ELF-1 (cell line): ENCODE results near the gene KCNQ1OT1.

Experiments
- DNase-seq: peaks from one replicate; pipeline ENCODE4 v3.0.0-alpha.2; 2016; ENCODE audit warnings: low read depth, low spot score

Gene KCNQ1OT1

DNA sequence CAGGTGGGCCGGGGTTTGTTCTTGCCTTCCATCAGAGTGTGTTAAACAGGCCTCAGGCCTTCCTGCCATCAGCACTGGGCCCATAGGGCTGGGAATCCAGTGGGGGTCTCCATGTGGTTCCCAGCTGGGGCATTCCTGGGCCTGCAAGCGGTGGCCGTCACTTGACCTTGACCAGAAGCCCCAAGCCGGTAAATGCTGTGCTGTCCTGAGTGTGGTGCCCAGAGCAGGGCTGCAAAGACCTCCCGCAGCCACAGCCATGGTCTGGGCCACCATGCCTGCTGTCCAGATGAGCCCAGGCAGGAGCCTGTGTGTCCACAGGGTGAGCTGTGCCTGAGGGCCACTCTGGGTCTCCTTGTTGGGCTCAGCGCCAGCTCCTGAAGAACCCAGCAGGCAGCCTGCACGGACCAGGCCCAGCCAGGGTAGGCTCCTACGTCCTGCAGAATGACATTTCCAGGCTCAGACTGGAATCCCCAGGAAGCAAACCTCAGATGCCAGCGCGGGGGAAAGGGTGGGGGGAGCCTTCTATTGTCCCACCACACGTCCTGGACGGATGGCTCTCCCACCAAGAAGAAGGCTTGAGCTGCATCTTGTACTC lies 117.3 kb downstream of the KCNQ1OT1 start:
- peak; percentile 50 for DNase-seq

DNA sequence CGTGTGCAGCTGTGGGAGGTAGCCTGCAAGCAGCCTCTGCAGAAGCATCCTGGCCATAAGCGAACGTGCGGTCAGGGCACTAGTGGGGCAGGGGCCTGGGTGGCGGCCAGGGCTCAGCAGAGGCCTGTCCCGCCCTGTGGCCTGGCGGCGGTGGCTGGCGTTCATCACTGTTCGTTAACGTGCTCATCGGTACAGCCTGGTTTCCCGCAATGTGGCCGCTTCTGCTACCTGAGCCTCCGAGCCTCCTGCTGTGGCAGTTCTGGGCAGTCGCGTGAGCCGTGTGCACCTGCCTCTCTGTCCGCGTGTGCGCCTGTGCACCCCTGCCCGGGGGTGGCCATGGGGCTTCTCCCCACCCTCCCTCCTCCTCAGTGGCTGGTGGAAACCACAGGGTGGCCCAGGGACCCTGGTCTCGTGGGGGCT lies 117.9 kb downstream of the KCNQ1OT1 start:
- DNase-seq, result no peak

DNA sequence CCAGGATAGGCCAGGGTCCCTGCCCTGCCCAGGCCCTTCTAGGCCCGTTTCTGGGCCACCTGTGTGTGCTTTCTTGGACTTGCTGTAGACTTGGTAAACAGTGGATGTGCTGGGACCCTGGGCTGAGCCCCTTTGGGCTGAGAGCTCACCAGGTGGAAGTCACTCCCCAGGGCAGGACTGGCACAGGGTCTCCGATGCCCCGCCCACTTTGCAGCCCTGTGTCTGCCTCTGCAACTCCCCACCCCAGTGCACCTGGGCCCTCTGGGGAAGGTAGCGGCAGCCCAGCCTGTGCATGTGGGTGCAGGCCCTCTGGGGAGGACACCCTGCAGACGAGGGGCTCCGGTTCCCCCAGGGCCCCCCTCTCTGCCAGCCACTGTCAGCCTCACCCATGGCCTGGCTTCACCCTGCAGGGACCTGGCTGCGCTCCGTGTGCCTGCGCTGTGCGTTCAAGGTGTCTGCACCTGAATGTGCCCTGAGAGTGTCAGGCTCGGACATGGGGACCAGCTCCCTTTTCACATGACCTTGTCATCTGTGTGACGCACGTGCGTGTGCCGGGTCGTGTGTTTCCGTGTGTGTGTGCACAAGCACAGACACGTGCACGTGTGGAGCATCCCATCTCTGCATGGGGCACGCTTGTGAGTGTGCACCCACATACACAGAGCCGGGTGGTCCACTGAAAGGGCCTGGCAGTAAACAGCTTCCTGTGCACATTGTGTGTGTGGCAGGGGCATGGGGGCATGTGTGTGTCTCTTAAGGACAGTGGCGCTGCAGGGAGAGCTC lies 118.5 kb downstream of the KCNQ1OT1 start:
- DNase-seq, result no peak

DNA sequence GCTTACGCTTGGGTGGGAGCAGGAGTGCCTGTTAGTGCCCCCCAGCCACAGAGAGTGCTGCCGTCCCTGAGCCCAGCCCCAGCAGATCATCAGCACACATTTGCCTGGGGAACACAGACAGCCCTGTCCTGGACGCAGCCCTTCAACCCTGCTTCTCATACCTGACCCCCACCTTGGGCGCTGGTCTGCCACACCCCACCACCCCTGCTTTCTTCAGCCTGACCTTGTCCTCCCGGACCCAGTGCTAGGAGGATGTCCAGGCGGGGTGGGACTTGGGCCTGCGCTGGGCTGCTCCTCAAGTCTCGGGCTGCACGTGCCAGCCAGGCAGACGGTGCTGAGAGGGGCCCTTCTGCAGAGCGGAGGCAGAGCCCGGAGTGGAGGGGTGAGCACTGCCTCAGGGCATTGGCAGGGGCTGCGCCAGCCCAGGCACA lies 119.2 kb downstream of the KCNQ1OT1 start:
- DNase-seq, result no peak

DNA sequence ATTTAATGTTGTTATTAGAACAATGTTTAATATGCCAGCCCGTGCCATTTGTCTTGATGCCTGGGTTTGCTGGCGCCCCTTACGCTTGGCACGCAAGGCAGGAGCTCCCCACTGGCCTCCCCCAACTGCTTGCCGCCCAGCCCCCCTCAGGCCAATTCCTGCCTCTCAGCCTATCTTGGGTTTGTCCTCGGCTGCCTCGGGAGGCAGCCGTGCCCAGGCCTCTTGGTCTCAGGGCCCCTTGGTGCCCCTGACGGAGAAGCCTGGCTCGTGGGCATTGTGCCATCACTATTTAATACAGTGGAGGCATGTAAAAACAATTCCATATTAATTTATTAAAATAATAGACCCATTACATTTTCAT lies 119.8 kb downstream of the KCNQ1OT1 start:
- DNase-seq, result no peak

DNA sequence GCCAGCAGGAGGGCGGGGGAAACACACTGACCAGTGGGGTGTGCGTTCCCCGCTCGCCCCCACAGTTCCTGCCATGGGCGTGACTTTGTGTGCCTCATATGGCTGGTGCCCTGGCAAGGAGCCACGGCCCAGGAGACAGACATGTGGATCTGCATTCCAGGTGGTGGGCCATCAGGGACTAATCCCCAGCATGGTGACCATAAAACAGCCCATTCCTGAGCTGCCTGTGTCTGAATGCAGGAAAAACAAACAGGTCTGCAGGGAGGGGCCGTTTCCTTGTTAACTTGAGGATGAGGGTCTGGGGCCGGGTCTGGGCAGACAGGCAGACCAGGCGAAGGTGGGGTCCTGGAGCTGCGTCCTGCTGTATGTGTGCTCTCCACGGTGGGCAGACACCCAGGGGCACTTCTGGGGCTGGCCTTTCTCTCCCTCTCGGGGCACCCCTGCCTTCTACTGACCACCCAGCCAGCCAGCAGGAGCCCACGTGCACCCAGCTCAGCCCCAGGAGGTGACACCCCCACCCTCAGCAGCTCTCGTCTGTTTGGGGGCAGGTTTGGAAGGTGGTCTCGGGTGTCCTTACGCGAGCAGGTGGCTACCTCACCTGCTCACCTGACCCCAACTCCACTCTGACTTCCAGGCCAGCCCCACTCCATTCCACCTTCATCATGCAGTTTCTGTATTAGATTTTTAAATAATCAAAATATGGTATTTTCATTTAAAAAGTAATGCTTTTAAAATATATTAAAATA lies 120.3 kb downstream of the KCNQ1OT1 start:
- peak; percentile 58 for DNase-seq

DNA sequence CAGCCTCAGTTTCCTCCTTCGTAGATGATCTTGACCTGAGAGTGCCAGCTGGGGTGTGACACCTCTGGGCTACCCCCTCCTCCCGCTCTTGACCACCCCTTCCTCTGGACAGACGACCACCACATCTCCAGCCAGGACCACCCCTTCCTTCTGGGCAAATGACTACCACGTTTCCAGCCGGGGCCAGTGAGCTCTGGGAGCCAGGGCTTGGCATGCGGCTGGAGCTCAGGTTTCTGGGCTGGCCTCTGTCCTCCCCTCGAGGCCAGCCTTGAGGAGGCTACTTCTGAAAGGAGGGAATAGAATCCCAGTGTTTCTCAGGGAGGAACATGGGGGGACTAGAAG lies 120.9 kb downstream of the KCNQ1OT1 start:
- no peak for DNase-seq

DNA sequence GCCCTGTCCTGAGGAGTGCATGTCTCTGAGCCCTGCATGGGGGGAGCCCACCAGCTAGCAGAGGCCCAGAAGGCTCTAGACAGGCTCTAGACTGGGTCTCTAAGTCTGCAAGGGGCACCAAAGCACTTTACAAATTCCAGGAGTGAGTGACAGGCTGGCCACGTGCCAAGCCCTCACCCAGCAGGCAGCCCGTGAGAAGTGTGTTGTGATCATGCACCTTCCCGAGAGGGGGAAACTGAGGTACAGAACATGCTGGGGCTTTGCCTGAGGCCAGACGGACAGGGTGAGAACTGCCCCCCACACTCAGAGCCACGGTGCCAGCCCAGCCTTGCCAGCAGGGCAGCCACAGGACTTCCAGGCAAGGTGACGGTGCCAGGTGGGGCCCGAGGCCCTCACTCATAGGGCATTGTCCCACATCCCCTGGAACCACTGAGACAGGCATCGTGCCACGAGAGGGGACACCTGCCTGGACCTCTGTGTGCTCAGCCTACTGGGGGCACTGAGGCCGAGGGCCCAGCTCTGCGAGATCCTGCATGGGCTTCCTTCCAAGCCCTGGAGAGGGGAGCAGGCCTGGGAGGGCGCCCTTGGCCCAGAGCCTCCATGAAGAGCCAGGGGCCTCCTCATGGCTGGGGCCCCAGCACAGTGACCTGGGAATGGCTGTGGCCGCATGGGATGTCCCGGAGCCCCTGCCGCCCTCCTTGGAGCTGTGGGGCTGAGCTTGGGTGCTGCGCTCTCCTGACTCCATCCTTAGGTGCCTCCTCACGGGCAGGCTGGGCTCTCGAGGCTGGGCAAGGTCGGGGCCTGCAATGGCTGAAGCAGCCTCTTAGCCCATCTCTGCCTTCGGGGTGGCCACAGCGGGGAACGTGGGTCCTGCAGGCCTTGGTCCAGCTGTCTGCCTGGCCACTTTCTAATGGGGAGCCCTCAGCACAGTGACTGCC lies 121.5 kb downstream of the KCNQ1OT1 start:
- no peak for DNase-seq

DNA sequence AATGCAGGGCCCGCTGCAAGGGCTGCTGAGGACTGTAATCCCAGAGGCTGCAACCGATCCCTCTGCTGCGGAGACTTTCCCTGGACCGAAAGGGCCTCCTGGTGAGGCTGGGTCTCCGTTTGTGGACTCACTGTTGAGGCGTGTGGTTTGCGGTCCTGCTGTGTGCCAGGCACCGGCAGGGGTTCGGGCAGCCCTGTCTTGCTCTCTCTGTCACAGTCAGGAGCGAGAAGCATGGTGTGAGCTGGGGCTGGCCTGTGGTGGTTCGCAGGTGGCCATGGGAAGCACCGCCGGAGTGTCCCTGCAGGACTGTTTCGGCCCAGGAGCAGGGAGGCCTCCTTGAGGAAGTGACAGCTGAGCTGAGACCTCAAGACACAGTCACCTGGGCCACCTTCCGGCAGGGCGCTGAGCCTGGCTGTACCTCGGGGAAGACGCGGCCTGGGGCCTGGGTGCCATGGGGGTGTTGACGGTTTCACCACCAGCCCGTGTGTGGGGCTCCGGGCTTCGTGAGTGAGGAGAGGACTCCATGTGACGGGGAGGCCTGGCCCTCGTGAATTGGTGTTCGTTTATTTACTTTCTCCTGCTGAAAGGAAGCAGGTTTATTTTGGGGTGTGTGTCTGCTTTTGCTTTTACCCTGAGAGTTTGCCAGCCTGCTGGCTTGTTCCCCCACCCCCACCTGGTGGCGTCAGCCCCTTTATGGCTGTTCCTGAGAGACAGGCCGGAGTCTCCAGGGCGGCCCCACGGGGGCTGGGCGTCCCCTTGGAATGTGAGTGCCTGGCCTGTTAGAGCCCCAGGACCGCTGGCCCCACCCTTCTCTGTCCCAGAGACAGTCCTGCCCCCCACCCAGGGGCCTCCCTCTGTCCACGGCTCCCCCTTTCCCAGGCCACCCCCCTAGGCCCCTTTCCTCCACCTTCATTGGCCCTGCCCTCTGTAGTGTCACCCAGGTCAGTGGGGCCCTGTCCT lies 122.5 kb downstream of the KCNQ1OT1 start:
- DNase-seq, result no peak

DNA sequence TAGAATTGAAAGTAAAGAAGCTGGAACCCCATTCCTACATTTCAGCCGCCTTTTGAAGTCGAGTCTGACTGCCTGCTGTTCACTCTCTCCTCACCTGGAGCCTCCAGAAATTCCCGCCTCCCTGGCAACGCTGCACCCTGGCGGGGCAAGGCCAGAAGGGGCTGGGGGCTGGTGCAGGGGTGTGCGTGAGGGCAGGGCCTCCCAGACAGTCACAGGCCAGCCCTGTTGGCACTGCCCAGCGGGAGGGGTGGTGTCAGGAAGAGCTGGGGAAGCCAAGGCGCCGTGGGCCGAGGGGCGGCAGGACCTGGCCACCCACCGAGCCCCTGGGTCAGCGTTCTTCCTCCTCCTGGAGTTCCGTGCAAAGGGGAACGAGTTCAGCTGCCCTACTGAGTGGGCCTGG lies 123.2 kb downstream of the KCNQ1OT1 start:
- DNase-seq, result no peak

DNA sequence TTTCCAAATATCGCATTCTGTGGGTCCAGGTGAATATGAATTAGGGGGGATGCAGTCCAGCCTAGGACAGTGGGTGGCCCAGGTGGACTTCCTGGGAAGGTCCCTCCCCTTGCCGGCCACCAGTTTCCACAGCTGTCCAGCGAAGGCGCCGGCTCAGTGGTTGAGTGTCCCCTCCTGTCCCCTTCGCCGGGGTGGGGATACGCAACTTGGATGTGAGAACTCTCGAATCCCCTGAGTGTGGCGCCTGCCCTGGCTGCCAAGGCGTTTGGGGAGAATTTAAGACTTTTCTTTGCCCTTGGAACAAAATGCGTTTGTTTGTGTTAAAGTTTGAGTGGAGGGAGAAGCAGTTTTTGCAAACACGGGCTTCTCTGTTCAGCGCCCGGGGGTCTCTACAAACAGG lies 123.7 kb downstream of the KCNQ1OT1 start:
- no peak for DNase-seq

DNA sequence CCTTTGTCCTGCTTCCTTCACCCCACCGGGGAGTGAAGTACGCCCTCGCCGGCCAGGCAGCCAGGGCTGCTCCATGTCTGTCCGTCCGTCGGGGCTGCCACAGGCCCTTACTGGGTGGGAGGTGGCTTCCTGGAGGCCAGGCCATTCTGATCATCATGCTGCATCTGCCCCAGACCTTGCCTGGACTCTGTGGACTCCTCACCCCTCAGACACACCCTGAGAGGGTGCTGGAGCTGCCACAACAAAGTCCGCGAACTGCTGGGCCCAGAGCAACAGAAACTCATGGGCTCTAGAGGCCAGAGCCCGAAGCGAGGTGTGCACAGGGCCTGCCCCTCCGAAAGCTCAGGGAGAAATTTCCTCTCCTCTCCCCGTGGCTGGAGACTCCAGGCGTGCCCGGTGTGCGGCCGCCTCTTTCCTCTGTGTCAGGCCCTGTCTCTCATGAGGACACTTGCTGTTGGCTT lies 124.2 kb downstream of the KCNQ1OT1 start:
- no peak for DNase-seq

DNA sequence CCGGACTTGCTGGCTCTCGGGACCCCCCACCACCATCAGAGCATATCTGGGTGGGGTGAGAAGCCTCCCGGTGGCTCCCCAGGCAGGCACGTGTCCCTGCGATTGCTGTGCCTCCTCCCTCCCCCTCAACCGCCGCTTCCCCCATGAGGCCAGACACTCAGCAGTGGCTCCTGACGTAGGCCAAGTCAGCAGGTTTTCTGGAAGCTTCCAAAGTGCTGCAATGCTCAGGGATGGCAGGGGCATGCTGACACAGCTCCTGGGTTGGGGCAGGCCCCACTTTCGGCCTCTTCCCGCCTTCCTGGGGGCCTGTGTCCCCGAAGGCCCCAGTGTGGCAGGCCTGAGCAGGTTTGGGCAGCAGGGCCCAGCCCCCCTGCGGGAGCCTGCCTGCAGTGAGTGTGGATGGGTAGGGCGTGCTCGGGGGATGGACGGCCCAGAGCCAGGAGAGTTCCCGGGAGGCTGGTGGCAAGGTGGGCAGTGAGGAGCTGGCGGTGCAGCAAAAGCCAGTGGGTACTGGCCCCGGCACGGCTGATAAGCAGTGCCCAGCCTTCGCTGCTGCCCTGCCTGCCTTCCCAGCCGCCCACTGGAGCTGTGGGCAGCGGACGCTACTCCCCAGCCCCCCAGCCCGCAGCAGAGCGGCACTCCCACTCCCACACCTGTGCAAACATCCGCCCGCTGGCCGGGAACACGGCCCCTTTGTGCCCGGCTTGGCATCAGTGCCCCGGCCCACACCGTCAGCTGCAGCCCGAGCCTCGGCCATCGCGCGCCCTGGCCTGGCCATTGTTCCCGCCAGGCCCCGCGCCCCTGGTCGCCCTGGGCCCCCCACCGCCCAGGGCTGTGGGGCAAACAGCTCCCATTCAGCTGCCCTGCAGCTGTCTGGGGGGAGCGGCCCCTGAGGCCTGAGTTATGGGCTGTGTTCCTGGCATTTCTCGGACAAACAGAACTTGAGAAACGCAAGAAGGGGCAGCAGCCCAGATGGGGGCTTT lies 125.0 kb downstream of the KCNQ1OT1 start:
- no peak for DNase-seq

DNA sequence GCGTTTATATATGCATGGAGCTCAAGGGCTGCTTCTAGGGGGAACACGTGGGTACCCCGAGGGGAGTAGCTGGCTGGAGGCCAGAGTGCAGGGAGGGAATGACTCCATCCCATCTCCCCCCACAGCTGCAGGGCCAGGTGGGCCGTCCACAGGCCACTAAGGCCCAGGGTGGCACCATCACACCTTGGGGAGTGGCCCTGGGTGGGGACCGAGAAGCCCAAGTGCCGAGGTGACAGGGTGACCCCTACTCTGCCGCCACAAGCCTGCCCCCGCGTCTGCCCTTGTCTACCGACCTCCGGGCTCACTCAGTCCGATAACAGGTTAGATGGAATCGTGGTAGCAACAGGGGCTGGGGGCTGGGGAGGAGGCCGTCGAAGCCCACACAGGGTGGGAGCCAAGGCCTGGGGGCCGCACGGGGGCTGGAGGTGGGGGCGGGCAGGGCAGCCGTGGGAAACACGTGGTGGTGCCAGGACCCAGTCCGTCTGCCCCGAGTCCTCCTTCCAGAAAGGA lies 125.7 kb downstream of the KCNQ1OT1 start:
- DNase-seq, result no peak

DNA sequence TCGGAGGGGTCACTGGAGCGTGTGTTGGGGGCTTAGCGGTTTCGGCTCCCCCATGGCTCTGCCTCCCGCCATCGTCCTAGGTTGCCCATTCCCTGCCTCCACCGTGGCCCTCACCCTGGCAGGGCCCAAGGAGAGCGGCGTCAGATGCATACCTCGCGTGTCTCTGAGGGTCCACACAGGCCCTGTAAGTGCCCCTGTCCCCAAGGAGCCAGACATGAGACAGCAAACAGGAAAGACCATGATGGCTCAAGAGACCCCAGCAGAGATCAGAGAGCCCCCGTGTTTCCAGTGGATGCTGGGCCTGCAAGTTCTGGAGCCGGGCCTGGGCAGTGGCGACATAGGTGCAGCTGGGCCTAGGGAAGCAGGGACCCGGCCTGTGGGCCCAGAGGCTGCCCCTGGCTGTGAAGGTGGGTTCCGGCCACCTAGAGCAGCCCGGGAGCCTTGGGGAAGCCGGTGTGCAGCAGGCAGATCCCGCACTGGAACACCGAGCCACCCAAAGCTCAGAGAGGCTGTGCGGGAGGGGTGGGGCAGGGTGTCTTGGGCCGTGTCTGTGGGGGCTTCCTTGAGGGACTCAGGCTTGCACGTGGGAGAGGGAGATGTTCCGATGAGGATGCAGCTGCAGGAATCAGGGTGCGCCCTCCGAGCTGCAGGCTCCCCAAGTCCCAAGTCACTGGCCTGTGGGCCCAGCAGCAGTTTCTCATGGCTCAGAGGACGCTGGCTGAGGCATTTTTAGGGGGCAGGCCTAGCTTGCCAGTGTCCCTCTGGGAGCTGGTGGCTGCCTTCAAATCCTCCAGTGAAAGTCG lies 126.4 kb downstream of the KCNQ1OT1 start:
- DNase-seq, result no peak

DNA sequence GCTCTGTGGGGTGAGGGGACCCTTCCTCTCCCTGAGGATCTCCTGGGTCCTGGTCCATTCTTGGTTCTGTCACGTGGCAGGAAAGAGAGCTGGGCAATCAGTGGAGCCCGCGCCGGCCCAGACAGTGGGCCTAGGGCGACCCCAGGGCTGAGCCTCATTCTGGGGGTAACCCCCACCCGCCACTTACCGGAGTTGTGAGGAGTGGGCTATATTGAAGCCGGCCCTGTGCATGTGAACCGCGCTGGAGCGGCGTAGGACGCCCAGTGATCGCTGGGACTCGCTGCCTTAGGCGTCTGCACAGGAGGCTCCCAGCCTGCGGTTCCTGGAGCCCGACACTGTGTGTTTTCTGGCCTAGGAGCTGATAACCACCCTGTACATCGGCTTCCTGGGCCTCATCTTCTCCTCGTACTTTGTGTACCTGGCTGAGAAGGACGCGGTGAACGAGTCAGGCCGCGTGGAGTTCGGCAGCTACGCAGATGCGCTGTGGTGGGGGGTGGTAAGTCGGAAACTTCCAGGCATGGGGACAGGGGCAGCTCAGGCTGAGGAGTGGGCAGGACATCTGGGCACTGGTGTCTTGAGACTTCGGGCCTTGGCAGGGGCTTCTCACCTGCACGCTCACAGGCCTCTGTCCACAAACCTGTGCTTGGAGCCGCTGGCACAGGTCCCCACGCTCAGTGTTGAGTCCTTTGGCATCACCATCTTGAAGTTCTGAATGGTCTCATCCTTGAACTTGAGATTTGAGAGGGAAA lies 127.1 kb downstream of the KCNQ1OT1 start:
- DNase-seq, result no peak

DNA sequence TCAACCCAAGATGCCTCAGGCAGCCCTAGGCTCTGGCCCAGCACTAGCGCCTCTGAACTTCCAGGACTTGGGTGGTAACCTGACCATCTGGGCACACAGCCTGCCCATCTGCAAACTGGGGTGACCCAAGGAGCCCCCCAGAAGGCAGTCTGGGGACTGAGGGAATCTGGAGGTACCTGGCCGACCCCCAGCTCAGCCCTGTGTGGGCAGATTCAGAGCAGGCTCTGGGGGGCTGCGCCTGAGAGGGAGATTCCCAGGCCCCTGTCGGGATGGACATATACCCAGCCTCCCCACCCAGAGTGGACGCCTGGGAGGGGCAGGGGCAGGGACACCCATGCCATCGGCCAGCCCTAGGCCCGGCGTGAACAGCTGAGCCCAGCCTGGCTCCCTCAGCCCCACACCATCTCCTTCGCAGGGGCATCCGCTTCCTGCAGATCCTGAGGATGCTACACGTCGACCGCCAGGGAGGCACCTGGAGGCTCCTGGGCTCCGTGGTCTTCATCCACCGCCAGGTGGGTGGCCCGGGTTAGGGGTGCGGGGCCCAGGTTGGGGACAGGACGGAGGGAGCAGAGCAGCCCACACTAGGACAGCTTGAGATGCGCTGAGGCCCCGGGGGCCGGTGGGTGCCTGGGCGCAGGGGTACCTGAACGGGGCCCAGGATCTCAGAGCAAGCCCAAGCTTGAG lies 128.1 kb downstream of the KCNQ1OT1 start:
- DNase-seq, result no peak
